Retina (tissue), 1 donor: ENCODE data around the gene CSNK1A1.
A peak's percentile ranks its signal among the peaks of the same experiment; 100 is the strongest.
"Not testable (repeated sequence)": the region's sequence is repeated elsewhere in the genome, so short reads cannot be mapped to it uniquely, and the experiment has no call there.

Source experiments
- DNase-seq: peaks from one replicate; pipeline ENCODE4 v3.0.0-alpha.2; 2016

CSNK1A1 gene

GRCh38 chr5:149551227-149552037, at the start of gene CSNK1A1:
Gene CSNK1A1, minus strand, starts transcription at chr5:149551439. Its CDS starts 475 bp downstream, at chr5:149550964.
- peak; percentile 100 for DNase-seq

- DNase-seq: no peak
These were observed 49.7 kb upstream of the CSNK1A1 start for GRCh38 chr5:149600932-149601331.

- no peak for DNase-seq
These were observed 48.1 kb upstream of the CSNK1A1 start for GRCh38 chr5:149599375-149599774.

- DNase-seq: no peak
These were observed 47.7 kb upstream of the CSNK1A1 start for GRCh38 chr5:149598966-149599365.

GRCh38 chr5:149598234-149598633, 47.0 kb upstream of the CSNK1A1 start:
- DNase-seq: not testable (repeated sequence)

GRCh38 chr5:149597618-149598017, 46.4 kb upstream of the CSNK1A1 start:
- DNase-seq: no peak

- no peak for DNase-seq
These were observed 45.5 kb upstream of the CSNK1A1 start for GRCh38 chr5:149596712-149597111.

GRCh38 chr5:149595105-149595504, 43.9 kb upstream of the CSNK1A1 start:
- not testable (repeated sequence) for DNase-seq

GRCh38 chr5:149594206-149594895, 43.1 kb upstream of the CSNK1A1 start:
- no peak for DNase-seq

- no peak for DNase-seq
These were observed 42.1 kb upstream of the CSNK1A1 start for GRCh38 chr5:149593370-149593769.

- DNase-seq: no peak
These were observed 37.7 kb upstream of the CSNK1A1 start for GRCh38 chr5:149588936-149589335.

GRCh38 chr5:149586708-149587318, 35.6 kb upstream of the CSNK1A1 start:
- no peak for DNase-seq

GRCh38 chr5:149585910-149586309, 34.7 kb upstream of the CSNK1A1 start:
- DNase-seq: no peak

- DNase-seq: no peak
These were observed 32.9 kb upstream of the CSNK1A1 start for GRCh38 chr5:149584121-149584520.

GRCh38 chr5:149583394-149583793, 32.2 kb upstream of the CSNK1A1 start:
- no peak for DNase-seq

- peak; percentile 36 for DNase-seq
These were observed 30.9 kb upstream of the CSNK1A1 start for GRCh38 chr5:149581931-149582768.

- DNase-seq: peak; percentile 81
These were observed 30.1 kb upstream of the CSNK1A1 start, which contains the start of gene ARHGEF37 for GRCh38 chr5:149581192-149581861. Gene ARHGEF37, plus strand, starts transcription at chr5:149581498. Its CDS starts 16,272 bp downstream, at chr5:149597770.

GRCh38 chr5:149580808-149581191, 29.6 kb upstream of the CSNK1A1 start:
- DNase-seq: no peak

GRCh38 chr5:149578896-149579295, 27.7 kb upstream of the CSNK1A1 start:
- DNase-seq: no peak

- no peak for DNase-seq
These were observed 24.8 kb upstream of the CSNK1A1 start for GRCh38 chr5:149576021-149576420.

- no peak for DNase-seq
These were observed 23.9 kb upstream of the CSNK1A1 start for GRCh38 chr5:149575131-149575530.
